ENCODE measurements around the gene PNMA5.

DNA sequence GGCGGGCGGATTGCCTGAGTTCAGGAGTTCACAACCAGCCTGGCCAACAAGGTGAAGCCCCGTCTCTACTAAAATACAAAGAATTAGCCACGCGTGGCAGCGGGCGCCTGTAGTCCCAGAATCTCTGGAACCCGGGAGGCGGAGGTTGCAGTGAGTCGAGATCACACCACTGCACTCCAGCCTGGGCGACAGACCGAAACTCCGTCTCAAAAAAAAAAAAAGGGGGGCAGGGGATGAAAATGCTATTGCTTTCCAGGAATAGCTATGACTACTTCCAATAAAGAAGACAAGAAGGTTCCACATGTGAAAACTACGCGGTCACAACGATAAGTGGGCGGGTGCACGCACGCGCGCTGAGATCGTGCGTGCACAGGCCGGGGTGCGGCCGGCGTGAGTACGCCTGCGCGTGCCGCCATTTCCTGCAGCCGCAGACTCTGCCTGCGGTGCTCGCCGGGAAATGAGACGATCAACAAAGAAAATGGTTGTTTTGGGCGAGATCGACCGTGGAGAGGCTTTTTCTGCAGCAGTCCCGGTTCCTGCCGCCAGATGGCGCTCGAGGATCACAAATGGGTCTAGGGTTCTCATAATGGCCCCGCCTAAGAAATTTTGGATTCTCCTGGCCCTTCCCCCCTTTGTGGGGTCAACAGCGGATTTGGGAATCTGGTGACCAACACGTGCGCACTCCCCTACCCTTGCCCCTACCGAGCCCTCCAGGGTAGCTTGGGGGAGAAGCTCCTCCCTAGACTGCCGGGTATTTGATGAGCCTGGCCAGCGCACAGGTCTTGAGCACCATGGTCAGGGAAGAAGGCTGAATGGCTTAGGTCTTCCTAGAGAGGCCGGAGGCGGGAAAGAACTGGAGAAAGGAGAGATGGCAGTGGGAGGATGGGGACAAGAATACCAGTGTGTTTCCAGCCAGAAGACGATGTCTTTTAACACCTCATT, 35.1 kb downstream of the PNMA5 start:
- TF ChIP-seq, protein P1, sequence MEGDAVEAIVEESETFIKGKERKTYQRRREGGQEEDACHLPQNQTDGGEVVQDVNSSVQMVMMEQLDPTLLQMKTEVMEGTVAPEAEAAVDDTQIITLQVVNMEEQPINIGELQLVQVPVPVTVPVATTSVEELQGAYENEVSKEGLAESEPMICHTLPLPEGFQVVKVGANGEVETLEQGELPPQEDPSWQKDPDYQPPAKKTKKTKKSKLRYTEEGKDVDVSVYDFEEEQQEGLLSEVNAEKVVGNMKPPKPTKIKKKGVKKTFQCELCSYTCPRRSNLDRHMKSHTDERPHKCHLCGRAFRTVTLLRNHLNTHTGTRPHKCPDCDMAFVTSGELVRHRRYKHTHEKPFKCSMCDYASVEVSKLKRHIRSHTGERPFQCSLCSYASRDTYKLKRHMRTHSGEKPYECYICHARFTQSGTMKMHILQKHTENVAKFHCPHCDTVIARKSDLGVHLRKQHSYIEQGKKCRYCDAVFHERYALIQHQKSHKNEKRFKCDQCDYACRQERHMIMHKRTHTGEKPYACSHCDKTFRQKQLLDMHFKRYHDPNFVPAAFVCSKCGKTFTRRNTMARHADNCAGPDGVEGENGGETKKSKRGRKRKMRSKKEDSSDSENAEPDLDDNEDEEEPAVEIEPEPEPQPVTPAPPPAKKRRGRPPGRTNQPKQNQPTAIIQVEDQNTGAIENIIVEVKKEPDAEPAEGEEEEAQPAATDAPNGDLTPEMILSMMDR (IDR thresholded peaks at IDR 0.05) = peak; percentile 71 to 97
- TF ChIP-seq EP300 (IDR thresholded peaks at IDR 0.05) = no peak

Data from suprapubic skin (tissue), 3 donors.